ENCODE results near the gene SPATA1.

- TF ChIP-seq ZNF589 (CRISPR knock-in tag; conservative IDR thresholded peaks at IDR 0.05) (no peak), GTF2F1 (IDR thresholded peaks at IDR 0.05; ENCODE audit: low read length) (no peak), ZNF512 (CRISPR knock-in tag; IDR thresholded peaks at IDR 0.05) (no peak)
These were observed 94.6 kb downstream of the SPATA1 start for GRCh38 chr1:84600796-84601195.
